HG03066 (cell line): Measurements from ENCODE around the gene C4BPA.

Experiments used
- ATAC-seq: cut with Tn5 transposase; IDR thresholded peaks from one replicate; pipeline ENCODE4 v1.9.1; 2021; ENCODE audit warnings: low read depth; ENCODE audit not compliant: unreplicated experiment

The C4BPA gene

GRCh38 chr1:207103892-207104373, at the start of gene C4BPA:
C4BPA (plus strand) TSS chr1:207104233; CDS start chr1:207113026, 8,793 bp downstream.
- ATAC-seq, result no peak

GRCh38 chr1:207054491-207054890, 49.5 kb upstream of the C4BPA start:
- ATAC-seq, result no peak

- no peak for ATAC-seq
Measured at GRCh38 chr1:207055386-207056001, 48.5 kb upstream of the C4BPA start.

GRCh38 chr1:207056673-207057072, 47.4 kb upstream of the C4BPA start:
- ATAC-seq, result no peak

- no peak for ATAC-seq
Measured at GRCh38 chr1:207058252-207058651, 45.8 kb upstream of the C4BPA start.

- no peak for ATAC-seq
Measured at GRCh38 chr1:207058878-207059867, 44.9 kb upstream of the C4BPA start.

GRCh38 chr1:207059881-207060280, 44.2 kb upstream of the C4BPA start:
- ATAC-seq, result no peak

- ATAC-seq, result no peak
Measured at GRCh38 chr1:207060596-207060995, 43.4 kb upstream of the C4BPA start.

GRCh38 chr1:207062058-207062457, 42.0 kb upstream of the C4BPA start:
- ATAC-seq, result no peak

- ATAC-seq, result no peak
Measured at GRCh38 chr1:207063014-207063413, 41.0 kb upstream of the C4BPA start.

GRCh38 chr1:207064561-207064960, 39.5 kb upstream of the C4BPA start:
- ATAC-seq, result no peak

GRCh38 chr1:207067185-207067584, 36.8 kb upstream of the C4BPA start:
- no peak for ATAC-seq

- no peak for ATAC-seq
Measured at GRCh38 chr1:207067665-207068064, 36.4 kb upstream of the C4BPA start.

- no peak for ATAC-seq
Measured at GRCh38 chr1:207069061-207069460, 35.0 kb upstream of the C4BPA start.

GRCh38 chr1:207069858-207070506, 34.1 kb upstream of the C4BPA start:
- ATAC-seq, result peak; percentile 62

GRCh38 chr1:207070811-207071210, 33.2 kb upstream of the C4BPA start:
- ATAC-seq, result no peak

- ATAC-seq, result no peak
Measured at GRCh38 chr1:207071426-207071825, 32.6 kb upstream of the C4BPA start.

- ATAC-seq, result no peak
Measured at GRCh38 chr1:207072233-207072632, 31.8 kb upstream of the C4BPA start.

- no peak for ATAC-seq
Measured at GRCh38 chr1:207073906-207074820, 29.9 kb upstream of the C4BPA start.
